T-helper 1 cell treated with Interleukin-12 subunit alpha and Interleukin-12 subunit beta and Interleukin-4 antibody, amounts not matched to agents 30 μg/mL and 1 μg/mL, for 36 hours (primary cell): Measurements from ENCODE around the gene C1orf87.
"Not testable (repeated sequence)": the region's sequence is repeated elsewhere in the genome, so short reads cannot be mapped to it uniquely, and the experiment has no call there.

ENCODE experiments used
- H3K27ac Mint-ChIP-seq: one replicate; pipeline ENCODE4 v1.8.0; 2021; ENCODE audit warnings: mild to moderate bottlenecking, mixed read lengths
- H3K27me3 Mint-ChIP-seq: one replicate; pipeline ENCODE4 v1.8.0; 2021; ENCODE audit warnings: low read depth, mixed read lengths
- H3K36me3 Mint-ChIP-seq: one replicate; pipeline ENCODE4 v1.8.0; 2021; ENCODE audit warnings: low read depth, mixed read lengths
- H3K4me1 Mint-ChIP-seq: one replicate; pipeline ENCODE4 v1.8.0; 2021; ENCODE audit warnings: low read depth, mixed read lengths
- H3K4me3 Mint-ChIP-seq: one replicate; pipeline ENCODE4 v1.8.0; 2021; ENCODE audit warnings: mild to moderate bottlenecking, moderate library complexity, mixed read lengths
- H3K9me3 Mint-ChIP-seq: one replicate; pipeline ENCODE4 v1.8.0; 2021; ENCODE audit warnings: mixed read lengths

Gene C1orf87

GRCh38 chr1:59969542-59970175 is 103.9 kb downstream of the C1orf87 start:
- H3K4me1 Mint-ChIP-seq, H3K4me3 Mint-ChIP-seq, H3K36me3 Mint-ChIP-seq, H3K9me3 Mint-ChIP-seq, H3K27ac Mint-ChIP-seq: not testable (repeated sequence)
- peaks cover 11% of the 10 kb centered on the region for H3K27me3 Mint-ChIP-seq

GRCh38 chr1:59968746-59969145 is 104.8 kb downstream of the C1orf87 start:
- H3K9me3 Mint-ChIP-seq, H3K27ac Mint-ChIP-seq, H3K36me3 Mint-ChIP-seq, H3K4me1 Mint-ChIP-seq, H3K4me3 Mint-ChIP-seq: not testable (repeated sequence)
- H3K27me3 Mint-ChIP-seq = peaks cover 11% of the 10 kb centered on the region

- no peaks in the 10 kb centered on the region for H3K36me3 Mint-ChIP-seq
- H3K27ac Mint-ChIP-seq = no peak overlapping the region
- no peaks in the 10 kb centered on the region for H3K9me3 Mint-ChIP-seq
- H3K4me3 Mint-ChIP-seq = no peak overlapping the region
- peaks cover 15% of the 10 kb centered on the region for H3K27me3 Mint-ChIP-seq
- peaks cover 3% of the 10 kb centered on the region for H3K4me1 Mint-ChIP-seq
Measured at GRCh38 chr1:59967780-59968179, 105.8 kb downstream of the C1orf87 start.

GRCh38 chr1:59967141-59967697 is 106.4 kb downstream of the C1orf87 start:
- Mint-ChIP-seq H3K4me1 (peaks cover 3% of the 10 kb centered on the region), H3K36me3 (no peaks in the 10 kb centered on the region), H3K27me3 (peaks cover 15% of the 10 kb centered on the region)

GRCh38 chr1:59952065-59952464 is 121.5 kb downstream of the C1orf87 start:
- no peaks in the 10 kb centered on the region for H3K36me3 Mint-ChIP-seq
- no peaks in the 10 kb centered on the region for H3K4me1 Mint-ChIP-seq
- no peak overlapping the region for H3K27ac Mint-ChIP-seq
- H3K27me3 Mint-ChIP-seq = peaks cover 11% of the 10 kb centered on the region
- H3K9me3 Mint-ChIP-seq = no peaks in the 10 kb centered on the region
- no peak overlapping the region for H3K4me3 Mint-ChIP-seq

More at GRCh38 chr1:59967141-59967697, 106.4 kb downstream of the C1orf87 start:
- no peak overlapping the region for H3K27ac Mint-ChIP-seq
- no peaks in the 10 kb centered on the region for H3K9me3 Mint-ChIP-seq
- H3K4me3 Mint-ChIP-seq = no peak overlapping the region

GRCh38 chr1:59949648-59950047 is 123.9 kb downstream of the C1orf87 start:
- no peaks in the 10 kb centered on the region for H3K36me3 Mint-ChIP-seq
- no peak overlapping the region for H3K4me3 Mint-ChIP-seq

GRCh38 chr1:59948990-59949389 is 124.6 kb downstream of the C1orf87 start:
- Mint-ChIP-seq H3K4me3 (no peak overlapping the region), H3K9me3 (no peaks in the 10 kb centered on the region), H3K27ac (no peak overlapping the region)

More at GRCh38 chr1:59949648-59950047, 123.9 kb downstream of the C1orf87 start:
- Mint-ChIP-seq H3K9me3 (no peaks in the 10 kb centered on the region), H3K27ac (no peak overlapping the region), H3K27me3 (peaks cover 4% of the 10 kb centered on the region), H3K4me1 (no peaks in the 10 kb centered on the region)

GRCh38 chr1:59947047-59947938 is 126.3 kb downstream of the C1orf87 start:
- no peaks in the 10 kb centered on the region for H3K9me3 Mint-ChIP-seq
- H3K27ac Mint-ChIP-seq = no peak overlapping the region
- H3K4me1 Mint-ChIP-seq = no peaks in the 10 kb centered on the region
- H3K4me3 Mint-ChIP-seq = no peak overlapping the region
- no peaks in the 10 kb centered on the region for H3K36me3 Mint-ChIP-seq
- H3K27me3 Mint-ChIP-seq = peaks cover 6% of the 10 kb centered on the region

More at GRCh38 chr1:59948990-59949389, 124.6 kb downstream of the C1orf87 start:
- peaks cover under 1% of the 10 kb centered on the region for H3K27me3 Mint-ChIP-seq
- H3K36me3 Mint-ChIP-seq = no peaks in the 10 kb centered on the region
- no peaks in the 10 kb centered on the region for H3K4me1 Mint-ChIP-seq

- Mint-ChIP-seq H3K27ac (no peak overlapping the region), H3K36me3 (no peaks in the 10 kb centered on the region)
Measured at GRCh38 chr1:59945790-59946189, 127.8 kb downstream of the C1orf87 start.

More at GRCh38 chr1:59945790-59946189, 127.8 kb downstream of the C1orf87 start:
- Mint-ChIP-seq H3K4me3 (no peak overlapping the region), H3K9me3 (no peaks in the 10 kb centered on the region), H3K27me3 (peaks cover 10% of the 10 kb centered on the region), H3K4me1 (no peaks in the 10 kb centered on the region)
